KMS-11 (cell line): ENCODE data around the gene CISTR.
"Not testable (repeated sequence)": the region's sequence is repeated elsewhere in the genome, so short reads cannot be mapped to it uniquely, and the experiment has no call there.

Experiments
- H2AFZ ChIP-seq: fragments of 200-600 bp; sonication (generic); 2 replicates; pipeline ENCODE4 v1.6.1; 2016; ENCODE audit warnings: antibody characterized with exemption, mixed run types, low read depth
- H3K27ac ChIP-seq: fragments of 200-600 bp; sonication (generic); 2 replicates; pipeline ENCODE4 v1.6.1; 2016; ENCODE audit warnings: mild to moderate bottlenecking, mixed run types
- H3K27me3 ChIP-seq: fragments of 200-600 bp; sonication (generic); 2 replicates; pipeline ENCODE4 v1.6.1; 2017; ENCODE audit warnings: mild to moderate bottlenecking, low read depth, mixed run types, moderate library complexity; ENCODE audit not compliant: insufficient read depth
- H3K36me3 ChIP-seq: fragments of 200-600 bp; sonication (generic); 2 replicates; pipeline ENCODE4 v1.6.1; 2017; ENCODE audit warnings: mild to moderate bottlenecking, mixed run types; ENCODE audit not compliant: insufficient read depth
- H3K4me1 ChIP-seq: fragments of 200-600 bp; sonication (generic); 2 replicates; pipeline ENCODE4 v1.6.1; 2016; ENCODE audit warnings: mild to moderate bottlenecking, low read depth, mixed run types; ENCODE audit not compliant: poor library complexity, severe bottlenecking
- H3K4me2 ChIP-seq: fragments of 200-600 bp; sonication (generic); 2 replicates; pipeline ENCODE4 v1.7.0; 2016; ENCODE audit warnings: mild to moderate bottlenecking, mixed run types
- H3K4me3 ChIP-seq: fragments of 200-600 bp; sonication (generic); IDR thresholded peaks from 2 replicates; pipeline ENCODE4 v1.6.1; 2017; ENCODE audit warnings: low read depth, low read length, mixed read lengths; ENCODE audit not compliant: insufficient read depth
- H3K79me2 ChIP-seq: fragments of 200-600 bp; sonication (generic); 2 replicates; pipeline ENCODE4 v1.6.1; 2016; ENCODE audit warnings: low read depth, mixed run types; ENCODE audit not compliant: insufficient read depth
- H3K9ac ChIP-seq: fragments of 200-600 bp; sonication (generic); 2 replicates; pipeline ENCODE4 v1.6.1; 2016; ENCODE audit warnings: mild to moderate bottlenecking, mixed run types
- H4K20me1 ChIP-seq: fragments of 200-600 bp; sonication (generic); 2 replicates; pipeline ENCODE4 v1.6.1; 2016; ENCODE audit warnings: mild to moderate bottlenecking, mixed run types; ENCODE audit not compliant: insufficient read depth
- TF ChIP-seq, protein P1 (sequence below): fragments of 200-600 bp; sonication (generic); conservative IDR thresholded peaks from 2 replicates; pipeline ENCODE4 v1.6.1; 2017; ENCODE audit warnings: low read depth, mild to moderate bottlenecking, antibody characterized with exemption, low read length, moderate library complexity, mixed read lengths

CISTR gene

DNA sequence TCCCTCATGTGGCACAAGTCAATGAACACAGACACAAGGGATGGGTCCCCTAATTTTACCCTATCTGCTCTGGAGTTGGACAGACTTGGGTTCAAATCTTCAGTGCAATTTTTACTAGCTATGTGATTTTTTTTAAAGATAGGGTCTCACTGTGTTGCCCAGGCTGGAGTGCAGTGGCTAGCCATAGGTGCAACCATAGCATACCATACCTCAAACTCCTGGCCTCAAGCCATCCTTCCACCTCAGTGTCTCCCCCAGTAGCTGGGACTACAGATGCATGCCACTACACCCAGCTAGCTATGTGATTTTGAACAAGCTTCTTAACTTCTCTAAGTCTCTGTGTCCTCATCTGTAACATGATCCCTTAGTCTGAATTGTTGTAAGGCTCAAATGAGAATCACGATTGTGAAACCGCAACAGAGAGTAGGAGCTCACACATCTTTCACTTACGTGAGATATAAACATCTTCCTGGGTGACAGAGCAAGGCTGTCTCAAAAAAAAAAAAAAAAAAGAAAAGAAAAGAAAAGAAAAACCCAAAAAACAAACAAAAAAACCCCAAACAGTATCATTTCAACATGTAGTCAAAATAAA lies 29.2 kb downstream of the CISTR start:
- no peaks in the 10 kb centered on the region for H3K79me2 ChIP-seq
- no peaks in the 10 kb centered on the region for H3K27me3 ChIP-seq
- no peaks in the 10 kb centered on the region for H4K20me1 ChIP-seq
- H3K4me3 ChIP-seq: no peak overlapping the region
- 0 out of 2 replicates have a peak overlapping the region, but pooled peaks have one; percentile 9 for H2AFZ ChIP-seq
- H3K9ac ChIP-seq: peak overlapping the region; percentile 28
- TF ChIP-seq, protein P1, sequence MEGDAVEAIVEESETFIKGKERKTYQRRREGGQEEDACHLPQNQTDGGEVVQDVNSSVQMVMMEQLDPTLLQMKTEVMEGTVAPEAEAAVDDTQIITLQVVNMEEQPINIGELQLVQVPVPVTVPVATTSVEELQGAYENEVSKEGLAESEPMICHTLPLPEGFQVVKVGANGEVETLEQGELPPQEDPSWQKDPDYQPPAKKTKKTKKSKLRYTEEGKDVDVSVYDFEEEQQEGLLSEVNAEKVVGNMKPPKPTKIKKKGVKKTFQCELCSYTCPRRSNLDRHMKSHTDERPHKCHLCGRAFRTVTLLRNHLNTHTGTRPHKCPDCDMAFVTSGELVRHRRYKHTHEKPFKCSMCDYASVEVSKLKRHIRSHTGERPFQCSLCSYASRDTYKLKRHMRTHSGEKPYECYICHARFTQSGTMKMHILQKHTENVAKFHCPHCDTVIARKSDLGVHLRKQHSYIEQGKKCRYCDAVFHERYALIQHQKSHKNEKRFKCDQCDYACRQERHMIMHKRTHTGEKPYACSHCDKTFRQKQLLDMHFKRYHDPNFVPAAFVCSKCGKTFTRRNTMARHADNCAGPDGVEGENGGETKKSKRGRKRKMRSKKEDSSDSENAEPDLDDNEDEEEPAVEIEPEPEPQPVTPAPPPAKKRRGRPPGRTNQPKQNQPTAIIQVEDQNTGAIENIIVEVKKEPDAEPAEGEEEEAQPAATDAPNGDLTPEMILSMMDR: peak; percentile 60
- no peaks in the 10 kb centered on the region for H3K36me3 ChIP-seq
- H3K4me1 ChIP-seq: peaks cover 55% of the 10 kb centered on the region
- peak overlapping the region; percentile 65 for H3K27ac ChIP-seq
- H3K4me2 ChIP-seq: peak overlapping the region; percentile 85

DNA sequence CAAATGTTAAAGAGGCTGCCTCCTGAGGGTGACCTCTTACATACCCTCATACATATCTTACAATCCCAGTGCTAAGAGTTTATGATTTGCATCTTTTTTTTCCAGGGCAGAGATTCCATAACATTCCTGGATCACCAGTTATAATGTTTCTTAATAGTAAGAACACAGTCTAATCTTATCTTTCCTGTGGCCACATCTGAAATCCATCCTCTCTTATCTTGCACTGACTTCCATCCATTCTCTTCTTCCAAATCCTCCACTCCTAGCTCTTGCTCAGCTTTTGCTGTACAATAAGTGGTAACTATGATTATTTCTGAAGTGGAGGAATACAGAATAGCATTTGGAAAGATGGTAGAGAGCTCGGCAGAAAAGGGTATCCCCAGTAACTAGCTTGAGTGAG lies 30.8 kb downstream of the CISTR start:
- Histone ChIP-seq H4K20me1 (no peaks in the 10 kb centered on the region), H3K4me1 (peaks cover 45% of the 10 kb centered on the region), H3K9ac (no peak overlapping the region), H2AFZ (no peak overlapping the region), H3K36me3 (no peaks in the 10 kb centered on the region), H3K4me2 (no peak overlapping the region), H3K27ac (no peak overlapping the region), H3K27me3 (no peaks in the 10 kb centered on the region), H3K4me3 (no peak overlapping the region), H3K79me2 (no peaks in the 10 kb centered on the region)
- TF ChIP-seq, protein P1: no peak

DNA sequence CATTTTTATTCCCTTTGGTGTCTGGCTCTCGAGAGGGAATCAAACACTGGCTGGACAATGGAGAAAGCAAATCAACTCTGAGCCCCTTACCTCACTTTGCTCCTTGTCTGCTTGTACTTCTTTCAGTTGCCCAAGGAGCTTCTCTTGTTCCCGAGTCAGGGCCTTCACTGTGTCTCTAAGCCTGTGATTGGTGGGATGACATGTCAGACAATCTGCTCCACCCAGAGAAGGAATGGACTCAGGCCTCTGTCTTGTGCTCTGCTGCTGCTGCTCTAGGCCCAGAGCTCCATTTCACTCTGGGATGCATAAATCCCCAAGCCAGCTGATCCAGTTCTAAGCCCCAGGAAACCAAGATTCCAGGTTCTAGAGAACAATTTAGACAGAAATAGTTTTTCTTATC lies 32.1 kb downstream of the CISTR start:
- peaks cover 42% of the 10 kb centered on the region for H3K4me1 ChIP-seq
- no peaks in the 10 kb centered on the region for H3K27me3 ChIP-seq
- no peaks in the 10 kb centered on the region for H3K36me3 ChIP-seq
- H3K9ac ChIP-seq: no peak overlapping the region
- no peak overlapping the region for H2AFZ ChIP-seq
- H3K27ac ChIP-seq: no peak overlapping the region
- TF ChIP-seq, protein P1: no peak
- no peak overlapping the region for H3K4me2 ChIP-seq
- H3K4me3 ChIP-seq: no peak overlapping the region
- H3K79me2 ChIP-seq: no peaks in the 10 kb centered on the region
- H4K20me1 ChIP-seq: no peaks in the 10 kb centered on the region

DNA sequence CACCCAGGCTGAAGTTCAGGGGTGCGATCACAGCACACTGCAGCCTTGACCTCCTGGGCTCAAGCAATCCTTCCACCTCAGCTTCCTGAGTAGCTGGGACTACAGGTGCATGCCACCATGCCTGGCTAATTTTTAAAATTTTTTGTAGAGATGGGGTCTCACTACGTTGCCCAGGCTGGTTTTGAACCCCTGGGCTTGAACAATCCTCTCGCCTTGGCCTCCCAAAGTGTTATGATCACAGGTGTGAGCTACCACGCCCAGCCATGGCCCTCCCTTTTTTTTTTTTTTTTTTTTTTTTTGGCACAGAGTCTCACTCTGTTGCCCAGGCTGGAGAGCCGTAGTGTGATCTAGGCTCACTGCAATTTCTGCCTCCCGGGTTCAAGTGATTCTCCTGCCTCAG lies 33.2 kb downstream of the CISTR start:
- not testable (repeated sequence) for H3K79me2 ChIP-seq, H3K4me3 ChIP-seq, H4K20me1 ChIP-seq, H3K4me2 ChIP-seq, H2AFZ ChIP-seq, H3K27ac ChIP-seq, H3K36me3 ChIP-seq, H3K9ac ChIP-seq, H3K27me3 ChIP-seq
- peaks cover 36% of the 10 kb centered on the region for H3K4me1 ChIP-seq

DNA sequence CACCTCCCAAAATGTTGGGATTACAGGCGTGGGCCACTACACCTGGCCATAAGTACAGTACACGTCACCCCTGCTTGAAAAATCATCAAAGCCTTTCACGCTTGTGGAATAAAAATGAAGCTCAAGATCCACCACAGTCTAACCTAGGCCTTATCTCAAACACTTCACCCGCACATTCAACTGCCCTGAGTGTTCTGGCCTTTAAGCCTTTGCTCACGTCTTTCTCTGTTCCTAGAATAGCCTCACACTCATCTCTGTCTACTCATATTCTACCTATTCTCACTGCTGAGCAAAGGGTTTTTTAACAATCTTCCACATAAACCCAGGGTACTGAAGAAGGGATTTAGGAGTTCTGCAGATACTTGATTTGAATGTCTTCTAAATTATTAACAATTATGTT lies 34.5 kb downstream of the CISTR start:
- Histone ChIP-seq H3K9ac (no peak overlapping the region), H3K36me3 (no peaks in the 10 kb centered on the region), H4K20me1 (no peaks in the 10 kb centered on the region), H3K4me2 (no peak overlapping the region), H3K4me3 (no peak overlapping the region), H3K4me1 (peaks cover 23% of the 10 kb centered on the region), H2AFZ (no peak overlapping the region), H3K79me2 (no peaks in the 10 kb centered on the region), H3K27ac (no peak overlapping the region), H3K27me3 (no peaks in the 10 kb centered on the region)
- TF ChIP-seq, protein P1: no peak
